ENCODE data around the gene AIF1. TPM values are rescaled to one million over a fixed set of nuclear protein-coding genes. Genes with fewer than 3 reads are reported as not detected.

AIF1 gene
- total RNA-seq = 6.9 TPM

DNA sequence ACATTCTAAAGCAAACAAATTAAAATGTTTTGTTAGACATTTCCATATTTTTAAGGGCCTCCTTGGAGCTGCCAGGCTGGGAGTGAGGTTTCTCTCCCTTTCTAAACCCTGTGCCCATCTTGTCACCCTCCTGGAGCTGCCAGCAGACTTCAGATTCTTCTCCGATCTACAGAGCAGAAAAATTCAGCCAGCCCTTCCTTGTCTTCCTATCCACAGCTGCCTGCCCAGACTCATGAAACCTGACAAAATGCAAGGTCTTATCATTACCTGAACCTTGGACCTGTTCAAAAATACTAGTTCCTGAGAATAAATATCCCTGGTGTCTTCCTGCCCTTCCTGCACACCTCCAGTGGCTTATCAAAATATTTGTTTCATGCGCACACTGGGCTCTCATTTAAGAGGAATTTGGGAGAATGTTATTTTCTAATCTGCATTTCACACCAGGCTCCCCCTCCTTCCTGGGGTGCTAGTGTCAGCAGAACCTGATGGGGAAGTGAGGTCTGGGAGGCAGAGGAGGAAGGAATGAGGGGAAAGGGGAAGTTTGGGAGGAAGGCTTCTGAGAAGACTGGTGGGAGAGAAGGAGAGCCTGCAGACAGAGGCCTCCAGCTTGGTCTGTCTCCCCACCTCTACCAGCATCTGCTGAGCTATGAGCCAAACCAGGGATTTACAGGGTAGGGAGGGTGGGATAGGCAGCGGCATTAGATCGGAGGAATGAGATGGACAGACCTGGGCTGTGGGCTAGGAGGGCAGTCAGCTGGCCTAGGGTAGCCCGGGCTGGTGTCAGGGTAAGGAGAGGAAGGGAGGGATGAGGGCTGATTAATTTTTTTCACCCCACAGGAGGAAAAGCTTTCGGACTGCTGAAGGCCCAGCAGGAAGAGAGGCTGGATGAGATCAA is at the start of gene AIF1:
Gene AIF1 (plus strand): TSS at position 551 of the 895 bp plus-strand sequence. CDS start 96 bp downstream, at position 647.
- FAIRE-seq (no peak), DNase-seq (ENCODE audit: low spot score in 2 of 2) (no peak)

DNA sequence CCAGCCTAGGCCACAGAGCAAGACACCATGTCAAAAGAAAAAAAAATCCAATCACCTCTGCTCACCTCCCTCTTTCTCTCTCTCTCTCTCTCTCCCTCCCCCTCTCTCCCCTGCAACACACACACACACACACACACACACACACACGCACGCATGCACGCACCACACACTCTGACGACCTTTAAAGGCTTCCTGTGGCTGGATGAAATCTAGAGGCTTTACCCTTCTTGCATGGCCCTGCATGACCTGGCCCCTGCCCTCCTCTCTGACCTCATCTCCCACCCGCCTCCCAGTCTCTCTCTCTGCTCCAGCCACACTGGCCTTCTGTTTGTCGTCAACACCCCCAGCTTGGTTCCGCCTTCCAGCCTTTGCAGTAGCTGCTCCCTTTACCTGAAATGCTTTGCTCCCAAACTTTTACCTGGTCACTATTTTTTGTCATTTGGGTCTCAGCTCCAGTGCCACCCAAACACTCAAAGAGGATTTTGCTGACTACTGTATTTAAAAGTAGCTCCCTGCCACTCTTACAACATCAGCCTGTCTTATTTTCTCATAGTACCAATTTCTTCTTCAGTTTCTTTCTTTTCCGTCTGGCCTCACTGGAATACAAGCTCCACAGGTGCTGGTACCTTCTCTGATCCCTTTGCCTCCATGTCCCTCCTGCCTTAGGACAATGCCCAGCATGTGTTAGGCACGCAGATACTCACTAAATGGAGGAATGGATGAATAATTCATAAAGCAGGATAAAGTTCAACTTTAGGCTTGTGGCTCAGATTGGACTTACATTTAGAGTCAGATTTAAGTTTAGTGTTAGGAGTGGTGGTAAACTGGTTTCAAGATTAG is 47.3 kb upstream of the AIF1 start:
- DNase-seq (ENCODE audit: low spot score in 2 of 2) (no peak), FAIRE-seq (no peak)

DNA sequence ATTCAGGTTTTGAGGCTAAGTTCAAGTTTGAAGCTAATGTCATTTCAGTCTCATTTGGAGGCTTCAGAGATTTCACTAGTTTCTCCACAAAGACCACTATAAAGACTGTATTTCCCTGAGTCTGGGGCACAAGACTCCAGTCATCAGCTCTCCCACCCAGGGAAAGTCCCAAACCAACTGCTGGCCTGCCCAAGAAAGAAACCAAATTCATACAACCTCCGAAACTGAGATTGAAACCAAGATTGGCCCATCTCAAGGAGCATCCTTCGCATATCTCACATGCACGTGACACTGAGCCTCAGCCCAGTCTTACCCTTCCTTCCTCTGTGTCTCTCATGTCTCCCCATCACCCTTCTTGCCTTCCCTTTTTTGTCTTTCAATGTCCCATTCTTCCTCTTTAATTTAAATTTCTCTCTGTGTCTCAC is 46.5 kb upstream of the AIF1 start:
- DNase-seq (ENCODE audit: low spot score in 2 of 2) (no peak), FAIRE-seq (no peak)

DNA sequence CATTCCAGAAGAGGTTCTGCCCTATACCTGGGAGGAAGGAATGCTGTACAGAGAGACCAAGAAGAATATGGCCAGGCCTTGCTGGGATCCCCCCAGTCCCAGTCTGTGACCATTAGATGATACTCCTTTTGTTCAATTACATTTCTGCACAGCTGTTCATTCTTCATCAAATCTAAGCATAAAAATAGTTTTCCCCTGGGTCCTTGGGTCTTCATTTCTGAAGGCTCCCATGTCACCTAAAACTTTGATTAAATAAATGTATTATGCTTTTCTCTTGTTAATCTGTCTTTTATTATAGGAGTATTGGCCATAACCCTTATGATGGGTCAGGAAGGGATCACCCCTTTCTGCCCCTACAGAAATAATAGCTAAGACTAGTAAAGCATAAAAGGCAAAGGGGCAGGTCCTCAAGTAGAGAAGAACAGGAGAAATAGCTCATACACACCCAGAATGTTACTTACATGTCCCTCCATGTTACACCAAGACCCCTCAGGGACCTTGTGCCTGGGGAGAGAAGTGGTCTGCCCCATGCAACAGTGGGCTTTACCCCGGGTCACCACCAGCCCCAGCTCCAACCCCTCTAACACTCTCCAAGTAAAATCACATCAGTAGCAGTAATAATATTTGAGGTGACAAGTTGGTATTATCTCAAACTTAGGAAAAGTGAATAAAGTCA is 45.0 kb upstream of the AIF1 start:
- DNase-seq (ENCODE audit: low spot score in 2 of 2) (no peak), FAIRE-seq (no peak)

DNA sequence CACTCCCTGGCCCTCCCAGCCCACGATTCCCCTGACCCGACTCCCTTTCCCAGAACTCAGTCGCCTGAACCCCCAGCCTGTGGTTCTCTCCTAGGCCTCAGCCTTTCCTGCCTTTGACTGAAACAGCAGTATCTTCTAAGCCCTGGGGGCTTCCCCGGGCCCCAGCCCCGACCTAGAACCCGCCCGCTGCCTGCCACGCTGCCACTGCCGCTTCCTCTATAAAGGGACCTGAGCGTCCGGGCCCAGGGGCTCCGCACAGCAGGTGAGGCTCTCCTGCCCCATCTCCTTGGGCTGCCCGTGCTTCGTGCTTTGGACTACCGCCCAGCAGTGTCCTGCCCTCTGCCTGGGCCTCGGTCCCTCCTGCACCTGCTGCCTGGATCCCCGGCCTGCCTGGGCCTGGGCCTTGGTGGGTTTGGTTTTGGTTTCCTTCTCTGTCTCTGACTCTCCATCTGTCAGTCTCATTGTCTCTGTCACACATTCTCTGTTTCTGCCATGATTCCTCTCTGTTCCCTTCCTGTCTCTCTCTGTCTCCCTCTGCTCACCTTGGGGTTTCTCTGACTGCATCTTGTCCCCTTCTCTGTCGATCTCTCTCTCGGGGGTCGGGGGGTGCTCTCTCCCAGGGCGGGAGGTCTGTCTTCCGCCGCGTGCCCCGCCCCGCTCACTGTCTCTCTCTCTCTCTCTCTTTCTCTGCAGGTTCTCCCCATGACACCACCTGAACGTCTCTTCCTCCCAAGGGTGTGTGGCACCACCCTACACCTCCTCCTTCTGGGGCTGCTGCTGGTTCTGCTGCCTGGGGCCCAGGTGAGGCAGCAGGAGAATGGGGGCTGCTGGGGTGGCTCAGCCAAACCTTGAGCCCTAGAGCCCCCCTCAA is 42.8 kb upstream of the AIF1 start, which contains the start of gene LTA:
Gene LTA (plus strand): TSS at position 249 of the 871 bp plus-strand sequence. CDS start 454 bp downstream, at position 703.
- DNase-seq (ENCODE audit: low spot score in 2 of 2) (no peak), FAIRE-seq (no peak)

DNA sequence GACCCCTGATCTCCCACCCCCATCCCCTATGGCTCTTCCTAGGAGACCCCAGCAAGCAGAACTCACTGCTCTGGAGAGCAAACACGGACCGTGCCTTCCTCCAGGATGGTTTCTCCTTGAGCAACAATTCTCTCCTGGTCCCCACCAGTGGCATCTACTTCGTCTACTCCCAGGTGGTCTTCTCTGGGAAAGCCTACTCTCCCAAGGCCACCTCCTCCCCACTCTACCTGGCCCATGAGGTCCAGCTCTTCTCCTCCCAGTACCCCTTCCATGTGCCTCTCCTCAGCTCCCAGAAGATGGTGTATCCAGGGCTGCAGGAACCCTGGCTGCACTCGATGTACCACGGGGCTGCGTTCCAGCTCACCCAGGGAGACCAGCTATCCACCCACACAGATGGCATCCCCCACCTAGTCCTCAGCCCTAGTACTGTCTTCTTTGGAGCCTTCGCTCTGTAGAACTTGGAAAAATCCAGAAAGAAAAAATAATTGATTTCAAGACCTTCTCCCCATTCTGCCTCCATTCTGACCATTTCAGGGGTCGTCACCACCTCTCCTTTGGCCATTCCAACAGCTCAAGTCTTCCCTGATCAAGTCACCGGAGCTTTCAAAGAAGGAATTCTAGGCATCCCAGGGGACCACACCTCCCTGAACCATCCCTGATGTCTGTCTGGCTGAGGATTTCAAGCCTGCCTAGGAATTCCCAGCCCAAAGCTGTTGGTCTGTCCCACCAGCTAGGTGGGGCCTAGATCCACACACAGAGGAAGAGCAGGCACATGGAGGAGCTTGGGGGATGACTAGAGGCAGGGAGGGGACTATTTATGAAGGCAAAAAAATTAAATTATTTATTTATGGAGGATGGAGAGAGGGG is 41.6 kb upstream of the AIF1 start:
- DNase-seq (ENCODE audit: low spot score in 2 of 2) (no peak), FAIRE-seq (no peak)

DNA sequence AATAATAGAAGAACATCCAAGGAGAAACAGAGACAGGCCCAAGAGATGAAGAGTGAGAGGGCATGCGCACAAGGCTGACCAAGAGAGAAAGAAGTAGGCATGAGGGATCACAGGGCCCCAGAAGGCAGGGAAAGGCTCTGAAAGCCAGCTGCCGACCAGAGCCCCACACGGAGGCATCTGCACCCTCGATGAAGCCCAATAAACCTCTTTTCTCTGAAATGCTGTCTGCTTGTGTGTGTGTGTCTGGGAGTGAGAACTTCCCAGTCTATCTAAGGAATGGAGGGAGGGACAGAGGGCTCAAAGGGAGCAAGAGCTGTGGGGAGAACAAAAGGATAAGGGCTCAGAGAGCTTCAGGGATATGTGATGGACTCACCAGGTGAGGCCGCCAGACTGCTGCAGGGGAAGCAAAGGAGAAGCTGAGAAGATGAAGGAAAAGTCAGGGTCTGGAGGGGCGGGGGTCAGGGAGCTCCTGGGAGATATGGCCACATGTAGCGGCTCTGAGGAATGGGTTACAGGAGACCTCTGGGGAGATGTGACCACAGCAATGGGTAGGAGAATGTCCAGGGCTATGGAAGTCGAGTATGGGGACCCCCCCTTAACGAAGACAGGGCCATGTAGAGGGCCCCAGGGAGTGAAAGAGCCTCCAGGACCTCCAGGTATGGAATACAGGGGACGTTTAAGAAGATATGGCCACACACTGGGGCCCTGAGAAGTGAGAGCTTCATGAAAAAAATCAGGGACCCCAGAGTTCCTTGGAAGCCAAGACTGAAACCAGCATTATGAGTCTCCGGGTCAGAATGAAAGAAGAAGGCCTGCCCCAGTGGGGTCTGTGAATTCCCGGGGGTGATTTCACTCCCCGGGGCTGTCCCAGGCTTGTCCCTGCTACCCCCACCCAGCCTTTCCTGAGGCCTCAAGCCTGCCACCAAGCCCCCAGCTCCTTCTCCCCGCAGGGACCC is 40.6 kb upstream of the AIF1 start:
- DNase-seq (ENCODE audit: low spot score in 2 of 2) (no peak), FAIRE-seq (no peak)

DNA sequence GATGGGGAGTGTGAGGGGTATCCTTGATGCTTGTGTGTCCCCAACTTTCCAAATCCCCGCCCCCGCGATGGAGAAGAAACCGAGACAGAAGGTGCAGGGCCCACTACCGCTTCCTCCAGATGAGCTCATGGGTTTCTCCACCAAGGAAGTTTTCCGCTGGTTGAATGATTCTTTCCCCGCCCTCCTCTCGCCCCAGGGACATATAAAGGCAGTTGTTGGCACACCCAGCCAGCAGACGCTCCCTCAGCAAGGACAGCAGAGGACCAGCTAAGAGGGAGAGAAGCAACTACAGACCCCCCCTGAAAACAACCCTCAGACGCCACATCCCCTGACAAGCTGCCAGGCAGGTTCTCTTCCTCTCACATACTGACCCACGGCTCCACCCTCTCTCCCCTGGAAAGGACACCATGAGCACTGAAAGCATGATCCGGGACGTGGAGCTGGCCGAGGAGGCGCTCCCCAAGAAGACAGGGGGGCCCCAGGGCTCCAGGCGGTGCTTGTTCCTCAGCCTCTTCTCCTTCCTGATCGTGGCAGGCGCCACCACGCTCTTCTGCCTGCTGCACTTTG is 39.6 kb upstream of the AIF1 start, which contains the start of gene TNF:
Gene TNF (plus strand): TSS at position 231 of the 567 bp plus-strand sequence. CDS start 177 bp downstream, at position 408.
- no peak for DNase-seq (ENCODE audit: low spot score in 2 of 2)
- FAIRE-seq = no peak

DNA sequence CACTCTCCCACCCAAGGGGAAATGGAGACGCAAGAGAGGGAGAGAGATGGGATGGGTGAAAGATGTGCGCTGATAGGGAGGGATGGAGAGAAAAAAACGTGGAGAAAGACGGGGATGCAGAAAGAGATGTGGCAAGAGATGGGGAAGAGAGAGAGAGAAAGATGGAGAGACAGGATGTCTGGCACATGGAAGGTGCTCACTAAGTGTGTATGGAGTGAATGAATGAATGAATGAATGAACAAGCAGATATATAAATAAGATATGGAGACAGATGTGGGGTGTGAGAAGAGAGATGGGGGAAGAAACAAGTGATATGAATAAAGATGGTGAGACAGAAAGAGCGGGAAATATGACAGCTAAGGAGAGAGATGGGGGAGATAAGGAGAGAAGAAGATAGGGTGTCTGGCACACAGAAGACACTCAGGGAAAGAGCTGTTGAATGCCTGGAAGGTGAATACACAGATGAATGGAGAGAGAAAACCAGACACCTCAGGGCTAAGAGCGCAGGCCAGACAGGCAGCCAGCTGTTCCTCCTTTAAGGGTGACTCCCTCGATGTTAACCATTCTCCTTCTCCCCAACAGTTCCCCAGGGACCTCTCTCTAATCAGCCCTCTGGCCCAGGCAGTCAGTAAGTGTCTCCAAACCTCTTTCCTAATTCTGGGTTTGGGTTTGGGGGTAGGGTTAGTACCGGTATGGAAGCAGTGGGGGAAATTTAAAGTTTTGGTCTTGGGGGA is 38.9 kb upstream of the AIF1 start:
- DNase-seq (ENCODE audit: low spot score in 2 of 2) (no peak), FAIRE-seq (no peak)

DNA sequence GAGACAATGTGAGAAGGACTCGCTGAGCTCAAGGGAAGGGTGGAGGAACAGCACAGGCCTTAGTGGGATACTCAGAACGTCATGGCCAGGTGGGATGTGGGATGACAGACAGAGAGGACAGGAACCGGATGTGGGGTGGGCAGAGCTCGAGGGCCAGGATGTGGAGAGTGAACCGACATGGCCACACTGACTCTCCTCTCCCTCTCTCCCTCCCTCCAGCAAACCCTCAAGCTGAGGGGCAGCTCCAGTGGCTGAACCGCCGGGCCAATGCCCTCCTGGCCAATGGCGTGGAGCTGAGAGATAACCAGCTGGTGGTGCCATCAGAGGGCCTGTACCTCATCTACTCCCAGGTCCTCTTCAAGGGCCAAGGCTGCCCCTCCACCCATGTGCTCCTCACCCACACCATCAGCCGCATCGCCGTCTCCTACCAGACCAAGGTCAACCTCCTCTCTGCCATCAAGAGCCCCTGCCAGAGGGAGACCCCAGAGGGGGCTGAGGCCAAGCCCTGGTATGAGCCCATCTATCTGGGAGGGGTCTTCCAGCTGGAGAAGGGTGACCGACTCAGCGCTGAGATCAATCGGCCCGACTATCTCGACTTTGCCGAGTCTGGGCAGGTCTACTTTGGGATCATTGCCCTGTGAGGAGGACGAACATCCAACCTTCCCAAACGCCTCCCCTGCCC is 38.0 kb upstream of the AIF1 start:
- DNase-seq (ENCODE audit: low spot score in 2 of 2) (no peak), FAIRE-seq (no peak)

DNA sequence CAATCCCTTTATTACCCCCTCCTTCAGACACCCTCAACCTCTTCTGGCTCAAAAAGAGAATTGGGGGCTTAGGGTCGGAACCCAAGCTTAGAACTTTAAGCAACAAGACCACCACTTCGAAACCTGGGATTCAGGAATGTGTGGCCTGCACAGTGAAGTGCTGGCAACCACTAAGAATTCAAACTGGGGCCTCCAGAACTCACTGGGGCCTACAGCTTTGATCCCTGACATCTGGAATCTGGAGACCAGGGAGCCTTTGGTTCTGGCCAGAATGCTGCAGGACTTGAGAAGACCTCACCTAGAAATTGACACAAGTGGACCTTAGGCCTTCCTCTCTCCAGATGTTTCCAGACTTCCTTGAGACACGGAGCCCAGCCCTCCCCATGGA is 37.5 kb upstream of the AIF1 start:
- no peak for FAIRE-seq
- DNase-seq (ENCODE audit: low spot score in 2 of 2) = no peak

DNA sequence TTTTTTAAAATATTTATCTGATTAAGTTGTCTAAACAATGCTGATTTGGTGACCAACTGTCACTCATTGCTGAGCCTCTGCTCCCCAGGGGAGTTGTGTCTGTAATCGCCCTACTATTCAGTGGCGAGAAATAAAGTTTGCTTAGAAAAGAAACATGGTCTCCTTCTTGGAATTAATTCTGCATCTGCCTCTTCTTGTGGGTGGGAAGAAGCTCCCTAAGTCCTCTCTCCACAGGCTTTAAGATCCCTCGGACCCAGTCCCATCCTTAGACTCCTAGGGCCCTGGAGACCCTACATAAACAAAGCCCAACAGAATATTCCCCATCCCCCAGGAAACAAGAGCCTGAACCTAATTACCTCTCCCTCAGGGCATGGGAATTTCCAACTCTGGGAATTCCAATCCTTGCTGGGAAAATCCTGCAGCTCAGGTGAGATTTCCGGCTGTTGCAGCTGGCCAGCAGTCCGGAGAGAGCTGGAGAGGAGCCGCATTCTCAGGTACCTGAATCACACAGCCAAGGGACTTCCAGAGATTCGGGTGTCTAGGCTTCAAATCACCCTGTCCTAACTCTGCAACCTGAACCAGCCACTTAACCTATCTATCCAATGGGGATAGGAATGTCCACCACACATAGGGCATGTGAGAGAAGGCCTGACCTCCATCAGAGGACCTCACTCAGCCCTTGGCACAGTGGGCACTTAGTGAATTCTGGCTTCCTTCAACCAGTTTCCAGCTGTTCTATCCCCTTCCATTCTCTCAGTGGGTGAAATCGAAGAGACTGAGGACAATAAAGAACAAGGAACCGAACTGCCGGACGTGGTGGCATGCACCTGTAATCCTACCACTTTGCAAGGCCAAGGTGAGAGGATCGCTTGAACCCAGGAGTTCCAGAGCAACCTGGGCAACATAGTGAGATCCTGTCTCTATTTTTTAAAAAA is 36.6 kb upstream of the AIF1 start:
- FAIRE-seq = no peak
- DNase-seq (ENCODE audit: low spot score in 2 of 2) = no peak

DNA sequence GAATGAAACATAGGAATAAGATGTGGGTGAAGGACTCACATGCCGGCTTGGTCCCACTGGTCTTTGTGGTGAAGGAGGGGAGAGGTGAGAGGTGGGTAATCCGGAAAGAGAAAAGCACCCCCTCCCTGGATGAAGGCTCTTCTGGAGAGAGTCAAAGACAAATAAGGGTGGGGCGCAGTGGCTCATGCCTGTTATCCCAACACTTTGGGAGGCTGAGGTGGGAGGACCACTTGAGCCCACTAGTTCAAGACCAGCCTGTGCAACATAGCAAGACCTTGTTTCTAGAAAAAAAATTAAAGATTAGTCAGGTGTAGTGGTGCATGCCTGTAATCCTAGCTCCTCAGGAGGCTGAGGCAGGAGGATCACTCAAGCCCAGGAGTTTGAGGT is 35.9 kb upstream of the AIF1 start:
- DNase-seq (ENCODE audit: low spot score in 2 of 2) (no peak), FAIRE-seq (no peak)

DNA sequence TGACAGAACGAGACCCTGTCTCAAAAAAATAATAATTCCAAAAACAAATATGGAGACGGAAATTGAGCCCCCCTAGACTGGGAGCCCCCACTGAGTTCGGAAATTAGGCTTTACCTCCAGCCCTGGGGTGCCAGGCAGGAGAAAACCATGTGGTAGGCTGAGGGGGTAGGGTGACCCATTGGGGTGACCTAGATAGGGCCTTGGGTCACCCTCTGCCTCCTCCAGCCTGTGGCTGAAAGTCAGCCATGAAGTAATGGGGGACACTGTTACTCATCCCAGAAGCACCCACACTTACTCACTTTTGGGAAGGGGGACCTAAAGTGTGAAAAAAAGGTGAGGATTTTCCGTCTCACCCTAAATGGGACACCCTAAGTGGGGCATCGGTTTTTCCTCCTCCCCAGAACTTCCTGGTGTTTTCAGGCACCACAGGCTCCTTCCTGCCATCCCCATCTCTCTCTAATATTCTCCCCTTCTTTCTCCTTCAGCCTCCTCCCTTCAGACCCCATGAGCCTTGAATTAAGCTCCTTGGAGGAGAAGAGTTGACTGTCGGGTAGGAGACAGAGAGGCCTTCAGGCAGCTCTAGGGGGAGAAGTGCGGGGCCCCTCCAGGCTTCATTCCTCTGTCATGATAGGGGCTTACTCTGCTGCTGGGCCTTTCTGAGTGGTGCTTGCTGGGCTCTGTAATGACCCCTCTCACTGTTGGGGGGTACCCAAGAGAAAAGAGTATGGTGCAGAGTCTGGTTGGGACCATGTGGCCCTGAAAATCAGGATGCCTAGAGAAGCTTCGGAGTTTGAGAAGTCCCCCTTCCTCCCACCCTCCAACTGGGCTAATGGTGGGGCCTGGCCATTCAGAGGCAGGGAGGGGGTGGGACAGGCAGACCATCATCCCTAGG is 35.2 kb upstream of the AIF1 start:
- FAIRE-seq = no peak

More for the DNA sequence above, 35.2 kb upstream of the AIF1 start:
- DNase-seq (ENCODE audit: low spot score in 2 of 2) = no peak

Measured in frontal cortex (tissue), 4 donors.